Caco-2 (cell line): ENCODE measurements around the gene GUCA2A. TPM values are rescaled to one million over a fixed set of nuclear protein-coding genes. Genes with fewer than 3 reads are reported as not detected.

Experiments
- BruUV-seq: library from RNA; stranded (reverse); fragments of 400-500 nt; replicated peaks from 2 replicates; lab custom pipeline; 2021; lab: Mats Ljungman, UMichigan
- CTCF ChIA-PET: fragments of 300-600 bp; sonication (Branson Sonifier 250); formaldehyde crosslinking; loops from one replicate; lab custom pipeline; 2022; ENCODE audit warnings: antibody characterized with exemption; lab: Charles Lee
- POLR2A ChIA-PET: fragments of 300-600 bp; sonication (Branson Sonifier 250); formaldehyde crosslinking; loops from one replicate; lab custom pipeline; 2022; ENCODE audit warnings: antibody characterized with exemption; lab: Charles Lee
- DNase-seq, 2 experiments: peaks; one replicate each; pipeline versions ENCODE4 v3.0.0 to v3.0.0-alpha.2; 2020 to 2022
- H3K27me3 ChIP-seq: replicated peaks from 2 replicates; pipeline ENCODE4 v1.6.0; 2011; ENCODE audit warnings: low read length; ENCODE audit not compliant: control insufficient read depth, insufficient read depth
- H3K36me3 ChIP-seq: 2 replicates; pipeline ENCODE4 v1.5.1; 2011; ENCODE audit warnings: low read length; ENCODE audit not compliant: control insufficient read depth, insufficient read depth
- H3K4me1 ChIP-seq: fragments of 250-450 bp; sonication (Bioruptor Pico); 2 replicates; pipeline ENCODE4 v1.5.1; 2020; ENCODE audit warnings: mild to moderate bottlenecking
- H3K4me3 ChIP-seq: 2 replicates; pipeline ENCODE4 v1.5.1; 2011; ENCODE audit warnings: low read depth, mild to moderate bottlenecking, control low read depth, low read length
- H3K9me3 ChIP-seq: fragments of 250-450 bp; sonication (Bioruptor Pico); 2 replicates; pipeline ENCODE4 v1.5.1; 2020; ENCODE audit warnings: mild to moderate bottlenecking, moderate library complexity
- H3K27ac Mint-ChIP-seq: one replicate; pipeline ENCODE4 v1.8.0; 2022; ENCODE audit warnings: mixed read lengths; ENCODE audit not compliant: unreplicated experiment
- H3K27me3 Mint-ChIP-seq: one replicate; pipeline ENCODE4 v1.8.0; 2022; ENCODE audit warnings: mixed read lengths; ENCODE audit not compliant: insufficient read depth, unreplicated experiment
- H3K36me3 Mint-ChIP-seq: one replicate; pipeline ENCODE4 v1.8.0; 2022; ENCODE audit warnings: mild to moderate bottlenecking, mixed read lengths; ENCODE audit not compliant: insufficient read depth, unreplicated experiment
- H3K4me1 Mint-ChIP-seq: one replicate; pipeline ENCODE4 v1.8.0; 2022; ENCODE audit warnings: low read depth, mixed read lengths; ENCODE audit not compliant: unreplicated experiment
- H3K4me3 Mint-ChIP-seq: one replicate; pipeline ENCODE4 v1.8.0; 2022; ENCODE audit warnings: mild to moderate bottlenecking, moderate library complexity, mixed read lengths; ENCODE audit not compliant: unreplicated experiment
- H3K9me3 Mint-ChIP-seq: one replicate; pipeline ENCODE4 v1.8.0; 2022; ENCODE audit warnings: mixed read lengths; ENCODE audit not compliant: unreplicated experiment
- CTCF ChIP-seq, 2 experiments: fragments of 200-600 bp in 1 of 2; IDR thresholded peaks; 1 replicate in 1 of 2; 2 replicates in 1 of 2; pipeline versions ENCODE4 v1.5.1 to v1.8.0; 2011 to 2022; ENCODE audit warnings: antibody characterized with exemption in 1 of 2, control low read depth in 1 of 2, inconsistent platforms in 1 of 2, low read depth in 1 of 2, low read length in 1 of 2, mild to moderate bottlenecking in 1 of 2, moderate library complexity in 1 of 2; ENCODE audit not compliant: insufficient read depth in 1 of 2, severe bottlenecking in 1 of 2, unreplicated experiment in 1 of 2
- intact Hi-C: fragments of 100-400 bp; cut with micrococcal nuclease; formaldehyde crosslinking; loops from one replicate; pipeline ENCODE4 v1.10.0; 2022; ENCODE audit not compliant: unreplicated experiment
- total RNA-seq: library from RNA; stranded (reverse); gene quantifications from 2 replicates; pipeline ENCODE4 v1.2.3, GENCODE V29; 2022

Gene GUCA2A
- total RNA-seq, 1 experiment from 2014 or later, result 28.8 TPM

GRCh38 chr1:42133390-42133789, 31.2 kb downstream of the GUCA2A start:
- ChIA-PET CTCF (no interaction called here), POLR2A (no interaction called here)
- H3K9me3 Mint-ChIP-seq, result no peaks in the 10 kb centered on the region
- no peaks in the 10 kb centered on the region for H3K9me3 ChIP-seq
- H3K4me3 Mint-ChIP-seq, result no peak overlapping the region
- intact Hi-C loops, result no loop called here
- no peaks in the 10 kb centered on the region for H3K27me3 ChIP-seq
- H3K27ac Mint-ChIP-seq, result no peak overlapping the region
- no TSS peak for BruUV-seq
- H3K4me1 Mint-ChIP-seq, result no peaks in the 10 kb centered on the region
- no peaks in the 10 kb centered on the region for H3K4me1 ChIP-seq
- no peaks in the 10 kb centered on the region for H3K36me3 Mint-ChIP-seq
- DNase-seq, result no peak
- H3K27me3 Mint-ChIP-seq, result peaks cover 9% of the 10 kb centered on the region
- H3K36me3 ChIP-seq, result no peaks in the 10 kb centered on the region
- no peak overlapping the region for H3K4me3 ChIP-seq
- no peak for TF ChIP-seq CTCF (IDR thresholded peaks at IDR 0.05; ENCODE audit: insufficient read depth in 1 of 2, low read depth in 1 of 2, low read length in 1 of 2, severe bottlenecking in 1 of 2, unreplicated experiment in 1 of 2)

- Mint-ChIP-seq H3K9me3 (no peaks in the 10 kb centered on the region), H3K27me3 (peaks cover 6% of the 10 kb centered on the region), H3K36me3 (no peaks in the 10 kb centered on the region), H3K4me1 (no peaks in the 10 kb centered on the region), H3K27ac (no peak overlapping the region), H3K4me3 (no peak overlapping the region)
- CTCF ChIA-PET, result no interaction called here
- no TSS peak for BruUV-seq
- intact Hi-C loops, result no loop called here
- Histone ChIP-seq H3K9me3 (no peaks in the 10 kb centered on the region), H3K27me3 (no peaks in the 10 kb centered on the region), H3K4me1 (no peaks in the 10 kb centered on the region), H3K4me3 (no peak overlapping the region), H3K36me3 (no peaks in the 10 kb centered on the region)
- TF ChIP-seq CTCF (IDR thresholded peaks at IDR 0.05; ENCODE audit: insufficient read depth in 1 of 2, low read depth in 1 of 2, low read length in 1 of 2, severe bottlenecking in 1 of 2, unreplicated experiment in 1 of 2), result no peak
- no peak for DNase-seq
- POLR2A ChIA-PET, result no interaction called here
Observed at GRCh38 chr1:42130061-42130660, 34.4 kb downstream of the GUCA2A start.

DNA sequence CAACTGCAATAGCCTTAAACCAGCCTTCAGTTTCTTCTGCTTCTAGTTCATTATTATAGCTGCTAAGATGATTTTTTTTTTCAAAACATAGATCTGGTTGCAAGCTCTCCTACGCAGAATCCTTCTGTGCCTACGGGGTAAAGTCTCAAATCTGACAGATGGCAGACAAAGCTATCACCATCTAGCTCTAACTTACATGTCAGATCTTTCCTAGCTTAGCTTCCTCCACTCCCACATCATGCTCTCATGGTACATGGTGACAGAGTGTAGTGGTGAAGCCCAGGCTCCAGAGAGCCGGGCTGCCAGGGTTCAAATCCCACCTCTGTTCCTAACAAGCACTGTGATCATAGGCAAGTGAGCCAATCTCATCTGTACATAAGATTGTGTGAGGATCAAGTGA, 35.6 kb downstream of the GUCA2A start:
- Mint-ChIP-seq H3K27ac (no peak overlapping the region), H3K4me3 (no peak overlapping the region), H3K27me3 (peaks cover 6% of the 10 kb centered on the region), H3K4me1 (no peaks in the 10 kb centered on the region), H3K9me3 (no peaks in the 10 kb centered on the region), H3K36me3 (no peaks in the 10 kb centered on the region)
- ChIA-PET CTCF (no interaction called here), POLR2A (no interaction called here)
- H3K4me1 ChIP-seq, result no peaks in the 10 kb centered on the region
- no TSS peak for BruUV-seq
- TF ChIP-seq CTCF (IDR thresholded peaks at IDR 0.05; ENCODE audit: insufficient read depth in 1 of 2, low read depth in 1 of 2, low read length in 1 of 2, severe bottlenecking in 1 of 2, unreplicated experiment in 1 of 2), result no peak
- H3K36me3 ChIP-seq, result no peaks in the 10 kb centered on the region
- DNase-seq, result no peak
- intact Hi-C loops, result no loop called here
- H3K4me3 ChIP-seq, result no peak overlapping the region
- H3K9me3 ChIP-seq, result no peaks in the 10 kb centered on the region
- H3K27me3 ChIP-seq, result no peaks in the 10 kb centered on the region
